ENCODE data around the gene TRIM62.

DNA sequence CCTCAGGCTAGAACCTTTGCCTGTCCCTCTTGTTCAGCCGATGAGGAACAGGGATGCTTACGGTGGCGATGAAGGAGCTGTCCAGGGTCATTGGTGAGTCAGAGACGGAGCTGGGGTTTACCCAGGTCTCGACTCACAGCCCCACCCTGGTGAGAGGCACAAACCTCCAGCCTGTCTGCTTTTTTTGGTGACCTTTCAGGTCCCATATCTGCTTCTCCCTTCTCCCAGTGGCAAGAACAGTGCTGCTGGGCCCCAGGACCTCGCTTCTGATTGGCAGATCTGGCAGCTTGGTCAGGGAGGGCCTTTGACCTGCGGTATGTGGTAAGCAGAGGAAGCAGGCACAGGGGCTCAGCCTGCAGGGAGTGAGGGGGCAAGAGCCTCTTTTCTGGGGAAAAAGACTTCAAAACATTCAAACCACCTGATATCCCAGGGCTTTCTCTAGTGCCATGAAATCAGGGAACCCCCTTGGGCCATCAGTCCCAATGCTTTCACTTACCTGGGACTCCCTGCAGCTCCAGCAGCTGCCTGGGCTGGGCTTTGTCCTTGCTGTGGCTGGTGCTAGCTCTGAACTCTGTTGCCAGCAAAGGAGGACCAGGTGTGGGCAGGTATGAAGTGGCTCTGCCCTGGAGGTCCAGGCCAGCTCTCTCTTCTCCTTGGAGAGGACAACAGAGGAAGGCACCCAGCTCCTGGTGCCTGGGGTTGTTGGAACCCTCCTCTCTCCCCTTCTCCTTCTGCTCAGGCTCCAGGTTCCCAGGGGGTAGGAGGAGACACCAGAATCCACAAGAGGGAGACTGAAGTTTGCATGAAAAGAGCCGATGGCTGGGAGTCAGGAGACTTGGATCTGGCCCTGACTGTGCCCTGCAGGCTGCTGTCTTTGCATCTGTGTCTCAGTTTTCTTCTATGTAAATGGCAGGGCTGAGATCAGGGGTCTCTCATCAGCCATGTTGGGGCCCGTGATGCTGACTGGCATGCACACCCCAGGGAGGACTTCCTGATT is 41.4 kb downstream of the TRIM62 start:
- TF ChIP-seq, protein P1, sequence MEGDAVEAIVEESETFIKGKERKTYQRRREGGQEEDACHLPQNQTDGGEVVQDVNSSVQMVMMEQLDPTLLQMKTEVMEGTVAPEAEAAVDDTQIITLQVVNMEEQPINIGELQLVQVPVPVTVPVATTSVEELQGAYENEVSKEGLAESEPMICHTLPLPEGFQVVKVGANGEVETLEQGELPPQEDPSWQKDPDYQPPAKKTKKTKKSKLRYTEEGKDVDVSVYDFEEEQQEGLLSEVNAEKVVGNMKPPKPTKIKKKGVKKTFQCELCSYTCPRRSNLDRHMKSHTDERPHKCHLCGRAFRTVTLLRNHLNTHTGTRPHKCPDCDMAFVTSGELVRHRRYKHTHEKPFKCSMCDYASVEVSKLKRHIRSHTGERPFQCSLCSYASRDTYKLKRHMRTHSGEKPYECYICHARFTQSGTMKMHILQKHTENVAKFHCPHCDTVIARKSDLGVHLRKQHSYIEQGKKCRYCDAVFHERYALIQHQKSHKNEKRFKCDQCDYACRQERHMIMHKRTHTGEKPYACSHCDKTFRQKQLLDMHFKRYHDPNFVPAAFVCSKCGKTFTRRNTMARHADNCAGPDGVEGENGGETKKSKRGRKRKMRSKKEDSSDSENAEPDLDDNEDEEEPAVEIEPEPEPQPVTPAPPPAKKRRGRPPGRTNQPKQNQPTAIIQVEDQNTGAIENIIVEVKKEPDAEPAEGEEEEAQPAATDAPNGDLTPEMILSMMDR (IDR thresholded peaks at IDR 0.05; ENCODE audit: borderline replicate concordance, extremely low read depth, low read length, poor library complexity, severe bottlenecking), result no peak
- no peak for TF ChIP-seq EZH2 (IDR thresholded peaks at IDR 0.05; ENCODE audit: borderline replicate concordance, low read depth, low read length, severe bottlenecking)

All from DND-41 (cell line).